Breast epithelium (tissue), 4 donors: ENCODE results near the gene NMRK1. TPM values are rescaled to one million over a fixed set of nuclear protein-coding genes. Genes with fewer than 3 reads are reported as not detected.

ENCODE experiments used
- DNase-seq, 2 donors: peaks; one replicate each; pipeline ENCODE4 v3.0.0-alpha.2; 2019; ENCODE audit warnings: low spot score in 2 of 2
- H3K27ac ChIP-seq, 2 donors: fragments of 200-600 bp; sonication (generic) in 1 of 2; one replicate each; pipeline ENCODE4 v1.5.1; 2016 to 2019; ENCODE audit warnings: mild to moderate bottlenecking in 1 of 2
- H3K27me3 ChIP-seq, 2 donors: fragments of 200-600 bp; sonication (generic) in 1 of 2; one replicate each; pipeline versions ENCODE4 v1.5.1 to v1.6.0; 2017 to 2019; ENCODE audit warnings: control low read depth in 1 of 2, mild to moderate bottlenecking in 1 of 2
- H3K36me3 ChIP-seq: fragments of 200-600 bp; one replicate; pipeline ENCODE4 v1.5.1; 2019
- H3K4me1 ChIP-seq, 2 donors: fragments of 200-600 bp; sonication (generic); one replicate each; pipeline ENCODE4 v1.5.1; 2016 to 2019; ENCODE audit warnings: control low read depth in 1 of 2
- H3K4me3 ChIP-seq, 3 donors: fragments of 200-600 bp; sonication (generic); 1 replicate in 2 of 3; 2 replicates in 1 of 3; pipeline ENCODE4 v1.5.1; 2016 to 2019; ENCODE audit warnings: mild to moderate bottlenecking in 3 of 3, moderate library complexity in 2 of 3
- H3K9me3 ChIP-seq, 2 donors: fragments of 200-600 bp; sonication (generic) in 1 of 2; one replicate each; pipeline ENCODE4 v1.5.1; 2016 to 2019; ENCODE audit warnings: control low read depth in 1 of 2
- CTCF ChIP-seq, 3 donors: fragments of 450-650 bp; IDR thresholded peaks; one replicate each; pipeline ENCODE4 v1.5.1; 2016 to 2017; ENCODE audit warnings: antibody characterized with exemption in 3 of 3, mild to moderate bottlenecking in 3 of 3, moderate library complexity in 3 of 3
- POLR2A ChIP-seq: fragments of 450-650 bp; IDR thresholded peaks from one replicate; pipeline ENCODE4 v1.6.1; 2016; ENCODE audit warnings: antibody characterized with exemption, mild to moderate bottlenecking, moderate library complexity
- POLR2AphosphoS5 ChIP-seq, 3 donors: sonication (generic); formaldehyde crosslinking; IDR thresholded peaks; one replicate each; pipeline ENCODE4 v1.6.1; 2017; ENCODE audit warnings: antibody characterized with exemption in 3 of 3
- intact Hi-C: fragments of 100-400 bp; cut with DNase I; formaldehyde crosslinking; loops from one replicate; pipeline ENCODE4 v1.15.1; 2023; ENCODE audit warnings: low total_unique reads
- total RNA-seq, 3 donors: library from RNA; depleted of rRNA; stranded (reverse); fragments of >200 nt; gene quantifications; one replicate each; pipeline ENCODE4 v1.1.0, GENCODE V29; 2016

The NMRK1 gene
- total RNA-seq, 3 donors from 2014 or later: 21.8 to 27.9 (median 27.7) TPM

DNA sequence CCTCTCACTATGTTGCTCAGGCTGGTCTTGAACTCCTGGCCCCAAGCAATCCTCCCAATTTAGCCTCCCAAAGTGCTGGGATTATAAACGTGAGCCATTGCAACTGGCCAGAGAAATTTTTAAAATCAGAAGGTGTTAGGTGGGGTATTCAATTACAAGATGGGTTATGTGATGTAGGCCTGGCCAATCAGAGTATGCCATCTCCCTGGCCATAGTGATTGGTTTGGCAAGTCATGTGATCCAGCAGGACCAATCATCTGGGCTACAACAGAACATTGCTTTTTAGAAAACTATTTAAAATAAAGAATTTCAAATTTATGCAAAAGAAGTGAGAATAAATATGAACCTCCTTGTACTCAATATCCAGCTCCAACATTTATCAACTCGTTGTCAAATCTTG is 22.4 kb downstream of the NMRK1 start:
- intact Hi-C loops: no loop called here
- Histone ChIP-seq H3K27ac (no peak overlapping the region), H3K9me3 (no peaks in the 10 kb centered on the region), H3K36me3 (no peaks in the 10 kb centered on the region), H3K4me1 (no peaks in the 10 kb centered on the region), H3K27me3 (no peaks in the 10 kb centered on the region), H3K4me3 (no peak overlapping the region)
- TF ChIP-seq POLR2A (no peak), POLR2AphosphoS5 (IDR thresholded peaks at IDR 0.05) (no peak)
- no peak for DNase-seq

GRCh38 chr9:75064307-75065025 is 23.5 kb downstream of the NMRK1 start:
- H3K27ac ChIP-seq: no peak overlapping the region
- H3K4me3 ChIP-seq: no peak overlapping the region
- no peaks in the 10 kb centered on the region for H3K27me3 ChIP-seq
- H3K9me3 ChIP-seq: no peaks in the 10 kb centered on the region
- no peaks in the 10 kb centered on the region for H3K4me1 ChIP-seq
- intact Hi-C loops: no loop called here
- DNase-seq: no peak
- H3K36me3 ChIP-seq: no peaks in the 10 kb centered on the region
- no peak for TF ChIP-seq CTCF (IDR thresholded peaks at IDR 0.05)
- TF ChIP-seq POLR2AphosphoS5 (IDR thresholded peaks at IDR 0.05): no peak
- TF ChIP-seq POLR2A: no peak

GRCh38 chr9:75063556-75064305 is 24.2 kb downstream of the NMRK1 start:
- Histone ChIP-seq H3K27me3 (no peaks in the 10 kb centered on the region), H3K9me3 (peaks cover 0 to 4% of the 10 kb centered on the region in 2 donors), H3K4me3 (no peak overlapping the region), H3K27ac (no peak overlapping the region), H3K36me3 (no peaks in the 10 kb centered on the region), H3K4me1 (no peaks in the 10 kb centered on the region)
- TF ChIP-seq POLR2A (no peak), POLR2AphosphoS5 (IDR thresholded peaks at IDR 0.05) (no peak), CTCF (IDR thresholded peaks at IDR 0.05) (no peak)
- DNase-seq: no peak
- intact Hi-C loops: no loop called here

GRCh38 chr9:75061169-75061568 is 26.8 kb downstream of the NMRK1 start:
- intact Hi-C loops: no loop called here
- H3K4me3 ChIP-seq: no peak overlapping the region
- H3K4me1 ChIP-seq: no peaks in the 10 kb centered on the region
- H3K36me3 ChIP-seq: no peaks in the 10 kb centered on the region
- peaks cover 0 to 4% of the 10 kb centered on the region in 2 donors for H3K9me3 ChIP-seq
- H3K27ac ChIP-seq: no peak overlapping the region
- TF ChIP-seq POLR2A: no peak
- no peak for TF ChIP-seq POLR2AphosphoS5 (IDR thresholded peaks at IDR 0.05)
- TF ChIP-seq CTCF (IDR thresholded peaks at IDR 0.05): no peak
- H3K27me3 ChIP-seq: no peaks in the 10 kb centered on the region
- no peak for DNase-seq

DNA sequence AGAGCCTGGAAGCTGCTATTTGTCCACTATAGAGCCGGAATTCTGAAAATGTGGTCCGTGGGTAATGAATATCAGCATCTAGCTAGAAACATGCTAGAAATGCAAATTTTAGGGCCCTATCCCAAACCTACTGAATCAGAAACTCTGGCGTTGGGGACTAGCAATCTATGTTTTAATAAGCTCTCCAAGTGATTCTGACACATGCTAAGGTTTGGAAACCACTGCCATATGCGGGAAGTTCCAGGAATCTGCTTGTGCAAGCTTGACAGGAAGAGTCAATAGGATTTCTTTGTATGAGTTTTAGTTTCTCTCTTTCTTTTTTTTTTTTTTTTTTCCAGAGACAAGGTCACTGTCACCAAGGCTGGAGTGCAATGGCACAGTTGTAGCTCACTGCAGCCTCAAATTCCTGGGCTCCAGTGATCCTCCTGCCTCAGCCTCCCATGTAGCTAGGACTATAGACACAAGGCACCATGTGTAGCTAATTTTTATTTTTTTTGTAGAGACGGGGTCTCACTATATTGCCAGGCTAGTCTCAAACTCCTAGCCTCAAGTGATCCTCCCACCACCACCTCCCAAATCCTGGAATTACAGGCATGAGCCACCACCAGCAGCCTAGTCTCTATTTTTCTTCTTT is 33.5 kb downstream of the NMRK1 start:
- Histone ChIP-seq H3K4me3 (no peak overlapping the region), H3K4me1 (no peaks in the 10 kb centered on the region), H3K27me3 (no peaks in the 10 kb centered on the region), H3K9me3 (peaks cover 0 to 4% of the 10 kb centered on the region in 2 donors), H3K27ac (no peak overlapping the region), H3K36me3 (no peaks in the 10 kb centered on the region)
- intact Hi-C loops: no loop called here
- TF ChIP-seq POLR2AphosphoS5 (IDR thresholded peaks at IDR 0.05): no peak
- TF ChIP-seq POLR2A: no peak
- DNase-seq: no peak

- H3K4me1 ChIP-seq: no peaks in the 10 kb centered on the region
- H3K36me3 ChIP-seq: no peaks in the 10 kb centered on the region
- H3K4me3 ChIP-seq: no peak overlapping the region
- DNase-seq: no peak
- H3K27me3 ChIP-seq: no peaks in the 10 kb centered on the region
- no peak for TF ChIP-seq CTCF (IDR thresholded peaks at IDR 0.05)
- TF ChIP-seq POLR2AphosphoS5 (IDR thresholded peaks at IDR 0.05): no peak
- no peak for TF ChIP-seq POLR2A
- peaks cover 0 to 1% of the 10 kb centered on the region in 2 donors for H3K9me3 ChIP-seq
- intact Hi-C loops: no loop called here
- H3K27ac ChIP-seq: no peak overlapping the region
Observed at GRCh38 chr9:75053869-75054268, 34.1 kb downstream of the NMRK1 start.
